Endothelial cell of umbilical vein (primary cell): Measurements from ENCODE around the gene SHC4. TPM values are rescaled to one million over a fixed set of nuclear protein-coding genes. Genes with fewer than 3 reads are reported as not detected.

Experiments
- BruUV-seq: library from RNA; stranded (reverse); fragments of 400-500 nt; replicated peaks from 2 replicates; lab custom pipeline; 2021; lab: Mats Ljungman, UMichigan
- CTCF ChIA-PET: fragments of 300-600, 350-600 bp; sonication (Branson Sonifier 250); formaldehyde crosslinking; loops from one replicate; lab custom pipeline; 2021; ENCODE audit warnings: antibody characterized with exemption, inconsistent platforms; lab: Charles Lee
- POLR2A ChIA-PET: fragments of 300-600, 350-600 bp; sonication (Branson Sonifier 250); formaldehyde crosslinking; loops from one replicate; lab custom pipeline; 2021; ENCODE audit warnings: antibody characterized with exemption, inconsistent platforms; lab: Charles Lee
- DNase-seq: peaks from one replicate; pipeline ENCODE4 v3.0.0-alpha.2; 2011; ENCODE audit warnings: low read depth, low spot score
- FAIRE-seq: peaks from 2 replicates; lab custom pipeline; 2011; peaks lifted over from hg19 to GRCh38; lab: Jason Lieb, UNC
- H2AFZ ChIP-seq: 2 replicates; pipeline ENCODE4 v1.6.0; 2012; ENCODE audit warnings: low read depth, low read length, control low read depth, inconsistent platforms
- H3K27ac ChIP-seq: 2 replicates; pipeline ENCODE4 v1.5.1; 2011; ENCODE audit warnings: low read depth, mild to moderate bottlenecking, control low read depth, low read length, moderate library complexity; ENCODE audit not compliant: insufficient read depth
- H3K27me3 ChIP-seq, 2 experiments: 2 replicates each; pipeline versions ENCODE4 v1.6.0 to v1.6.1; 2011; ENCODE audit warnings: low read length in 2 of 2, mixed read lengths in 1 of 2; ENCODE audit not compliant: control insufficient read depth in 2 of 2, insufficient read depth in 2 of 2
- H3K36me3 ChIP-seq, 2 experiments: 2 replicates in 1 of 2; 3 replicates in 1 of 2; pipeline ENCODE4 v1.5.1; 2011; ENCODE audit warnings: low read length in 2 of 2, mild to moderate bottlenecking in 1 of 2, moderate library complexity in 1 of 2; ENCODE audit not compliant: control insufficient read depth in 2 of 2, insufficient read depth in 2 of 2; ENCODE audit errors: extremely low read depth in 1 of 2
- H3K4me1 ChIP-seq: 3 replicates; pipeline ENCODE4 v1.5.1; 2011; ENCODE audit warnings: mild to moderate bottlenecking, low read length; ENCODE audit not compliant: control insufficient read depth, insufficient read depth; ENCODE audit errors: extremely low read depth
- H3K4me2 ChIP-seq: 2 replicates; pipeline ENCODE4 v1.6.1; 2011; ENCODE audit warnings: low read length, control low read depth, mixed read lengths; ENCODE audit not compliant: insufficient read depth
- H3K4me3 ChIP-seq, 3 experiments: fragments of 200-600 bp in 1 of 3; sonication (generic), shearing (Covaris generic) in 1 of 3; replicated peaks in 1 of 3; 2 replicates each; pipeline ENCODE4 v1.5.1; 2011 to 2016; ENCODE audit warnings: control low read depth in 3 of 3, low read length in 3 of 3, mild to moderate bottlenecking in 2 of 3, inconsistent platforms in 1 of 3, low read depth in 1 of 3, moderate library complexity in 1 of 3; ENCODE audit not compliant: insufficient read depth in 1 of 3
- H3K79me2 ChIP-seq: 2 replicates; pipeline ENCODE4 v1.6.0; 2012; ENCODE audit warnings: low read length, inconsistent platforms; ENCODE audit not compliant: control insufficient read depth, insufficient read depth
- H3K9ac ChIP-seq: replicated peaks from 2 replicates; pipeline ENCODE3; 2011; ENCODE audit warnings: low read length, control low read depth; ENCODE audit not compliant: insufficient read depth; ENCODE audit errors: extremely low read depth
- H3K9me1 ChIP-seq: replicated peaks from 3 replicates; pipeline ENCODE4 v1.6.0; 2011; ENCODE audit warnings: mild to moderate bottlenecking, low read length; ENCODE audit not compliant: control insufficient read depth, insufficient read depth; ENCODE audit errors: extremely low read depth
- H3K9me3 ChIP-seq: replicated peaks from 2 replicates; pipeline ENCODE4 v1.5.1; 2012; ENCODE audit warnings: low read length, inconsistent platforms; ENCODE audit not compliant: control insufficient read depth, insufficient read depth
- H4K20me1 ChIP-seq: replicated peaks from 2 replicates; pipeline ENCODE3; 2011; ENCODE audit warnings: mild to moderate bottlenecking, low read length; ENCODE audit not compliant: control insufficient read depth, insufficient read depth; ENCODE audit errors: extremely low read depth
- EZH2 ChIP-seq: IDR thresholded peaks from 2 replicates; pipeline ENCODE4 v1.6.1; 2012; ENCODE audit warnings: borderline replicate concordance, low read depth, mild to moderate bottlenecking, moderate library complexity, low read length, inconsistent platforms; ENCODE audit not compliant: severe bottlenecking
- FOS ChIP-seq: IDR thresholded peaks from 2 replicates; pipeline ENCODE4 v1.6.1; 2011; ENCODE audit warnings: mild to moderate bottlenecking, low read length, moderate library complexity, borderline replicate concordance; ENCODE audit not compliant: insufficient read depth
- GATA2 ChIP-seq: IDR thresholded peaks from 2 replicates; pipeline ENCODE4 v1.7.0; 2011; ENCODE audit warnings: low read depth, mild to moderate bottlenecking, moderate library complexity, mixed read lengths, low read length; ENCODE audit not compliant: insufficient read length, insufficient read depth
- JUN ChIP-seq: IDR thresholded peaks from 2 replicates; pipeline ENCODE4 v1.6.1; 2011; ENCODE audit warnings: borderline replicate concordance, low read depth; ENCODE audit not compliant: insufficient read length, insufficient read depth
- MAX ChIP-seq: IDR thresholded peaks from 2 replicates; pipeline ENCODE4 v1.6.1; 2011; ENCODE audit not compliant: insufficient read depth, insufficient read length
- MYC ChIP-seq: IDR thresholded peaks from one replicate; pipeline ENCODE4 v1.6.1; 2011; ENCODE audit warnings: mild to moderate bottlenecking, low read depth, low read length
- POLR2A ChIP-seq: IDR thresholded peaks from 2 replicates; pipeline ENCODE4 v1.6.1; 2012; ENCODE audit warnings: low read depth, mild to moderate bottlenecking, control low read depth, low read length
- POLR2AphosphoS5 ChIP-seq: IDR thresholded peaks from 2 replicates; pipeline ENCODE4 v1.6.1; 2012; ENCODE audit warnings: low read depth, mild to moderate bottlenecking, control low read depth, low read length, moderate library complexity; ENCODE audit not compliant: insufficient read depth
- dilution Hi-C: fragments of 300-500 bp; cut with MboI; formaldehyde crosslinking; loops from one replicate; pipeline ENCODE4 v1.15.0; 2019; ENCODE audit warnings: low sequenced_read_pairs; ENCODE audit not compliant: extremely low pct_ligation_motif_present
- intact Hi-C: fragments of 100-400 bp; cut with micrococcal nuclease; formaldehyde crosslinking; loops from one replicate; pipeline ENCODE4 v1.10.0; 2022
- polyA plus RNA-seq, 4 experiments: library from polyadenylated mRNA; depleted of rRNA in 3 of 4; stranded (reverse) in 3 of 4; unstranded in 1 of 4; fragments of >200 nt; gene quantifications; 2 replicates each; pipeline versions ENCODE4 v1.2.1 to v1.2.3, GENCODE V29; 2011 to 2012; ENCODE audit warnings: missing spikeins in 1 of 4
- total RNA-seq: library from RNA; stranded (reverse); gene quantifications from 2 replicates; pipeline ENCODE4 v1.2.3, GENCODE V29; 2021
- TF ChIP-seq, protein P1 (sequence below), 2 donors: IDR thresholded peaks; 1 replicate in 1 of 2; 2 replicates in 1 of 2; pipeline ENCODE4 v1.5.1; 2011; ENCODE audit warnings: low read length in 2 of 2, mild to moderate bottlenecking in 2 of 2, moderate library complexity in 2 of 2, control low read depth in 1 of 2, inconsistent platforms in 1 of 2, low read depth in 1 of 2; ENCODE audit not compliant: insufficient read depth in 1 of 2; ENCODE audit errors: extremely low read depth in 1 of 2

Gene SHC4
- total and polyA plus RNA-seq, 2 donors (not counting 3 experiments of a cell fraction or from before 2014, with no cell fraction given), result 0.20 TPM; not detected in 1

- CTCF ChIA-PET, result interaction anchor here (0.6 to 1.5 kb wide), 6 partner anchors 9 to 284 kb away, joined by 3 to 6 read pairs (median 3); partner anchors contain the start of gene COPS2
- no peak overlapping the region for H3K9ac ChIP-seq
- no TSS peak for BruUV-seq
- H3K27me3 ChIP-seq, result peaks cover 11% of the 10 kb centered on the region in 2 experiments
- dilution Hi-C loops (no loop called here), intact Hi-C loops (loop anchor here (10.0 kb wide), 1 partner anchor 1483 kb away; the partner anchor contains the start of gene GABPB1)
- H3K36me3 ChIP-seq, result no peaks in the 10 kb centered on the region
- H4K20me1 ChIP-seq, result no peaks in the 10 kb centered on the region
- no peak overlapping the region for H3K27ac ChIP-seq
- no peak overlapping the region for H3K4me3 ChIP-seq
- DNase-seq (no peak), FAIRE-seq (no peak)
- H2AFZ ChIP-seq, result no peak overlapping the region
- H3K9me1 ChIP-seq, result no peaks in the 10 kb centered on the region
- H3K4me2 ChIP-seq, result no peak overlapping the region
- H3K79me2 ChIP-seq, result no peaks in the 10 kb centered on the region
- POLR2A ChIA-PET, result no interaction called here
- TF ChIP-seq POLR2AphosphoS5, result no peak
- no peak for TF ChIP-seq FOS
- no peak for TF ChIP-seq JUN
- TF ChIP-seq POLR2A, result no peak
- TF ChIP-seq MAX, result no peak
- TF ChIP-seq GATA2, result no peak
- TF ChIP-seq, protein P1, sequence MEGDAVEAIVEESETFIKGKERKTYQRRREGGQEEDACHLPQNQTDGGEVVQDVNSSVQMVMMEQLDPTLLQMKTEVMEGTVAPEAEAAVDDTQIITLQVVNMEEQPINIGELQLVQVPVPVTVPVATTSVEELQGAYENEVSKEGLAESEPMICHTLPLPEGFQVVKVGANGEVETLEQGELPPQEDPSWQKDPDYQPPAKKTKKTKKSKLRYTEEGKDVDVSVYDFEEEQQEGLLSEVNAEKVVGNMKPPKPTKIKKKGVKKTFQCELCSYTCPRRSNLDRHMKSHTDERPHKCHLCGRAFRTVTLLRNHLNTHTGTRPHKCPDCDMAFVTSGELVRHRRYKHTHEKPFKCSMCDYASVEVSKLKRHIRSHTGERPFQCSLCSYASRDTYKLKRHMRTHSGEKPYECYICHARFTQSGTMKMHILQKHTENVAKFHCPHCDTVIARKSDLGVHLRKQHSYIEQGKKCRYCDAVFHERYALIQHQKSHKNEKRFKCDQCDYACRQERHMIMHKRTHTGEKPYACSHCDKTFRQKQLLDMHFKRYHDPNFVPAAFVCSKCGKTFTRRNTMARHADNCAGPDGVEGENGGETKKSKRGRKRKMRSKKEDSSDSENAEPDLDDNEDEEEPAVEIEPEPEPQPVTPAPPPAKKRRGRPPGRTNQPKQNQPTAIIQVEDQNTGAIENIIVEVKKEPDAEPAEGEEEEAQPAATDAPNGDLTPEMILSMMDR (IDR thresholded peaks at IDR 0.05; ENCODE audit: extremely low read depth in 1 of 2, insufficient read depth in 1 of 2, low read depth in 1 of 2, low read length in 2 of 2), result no peak
- no peak for TF ChIP-seq MYC
- no peak for TF ChIP-seq EZH2
- no peaks in the 10 kb centered on the region for H3K9me3 ChIP-seq
- H3K4me1 ChIP-seq, result peaks cover 12% of the 10 kb centered on the region
Measured at GRCh38 chr15:48871542-48871941, 92.2 kb downstream of the SHC4 start.
